Right hindlimb (tissue), 1 donor: ENCODE results near the gene ERMAP.
"Not testable (repeated sequence)": the region's sequence is repeated elsewhere in the genome, so short reads cannot be mapped to it uniquely, and the experiment has no call there.

Experiments used
- DNase-seq: peaks from one replicate; pipeline ENCODE4 v3.0.0-alpha.2; 2018

ERMAP gene

GRCh38 chr1:42814815-42815214, 2.1 kb upstream of the ERMAP start:
- not testable (repeated sequence) for DNase-seq

- DNase-seq, result peak; percentile 45
Observed at GRCh38 chr1:42815941-42816584, 859 bp upstream of the ERMAP start.

DNA sequence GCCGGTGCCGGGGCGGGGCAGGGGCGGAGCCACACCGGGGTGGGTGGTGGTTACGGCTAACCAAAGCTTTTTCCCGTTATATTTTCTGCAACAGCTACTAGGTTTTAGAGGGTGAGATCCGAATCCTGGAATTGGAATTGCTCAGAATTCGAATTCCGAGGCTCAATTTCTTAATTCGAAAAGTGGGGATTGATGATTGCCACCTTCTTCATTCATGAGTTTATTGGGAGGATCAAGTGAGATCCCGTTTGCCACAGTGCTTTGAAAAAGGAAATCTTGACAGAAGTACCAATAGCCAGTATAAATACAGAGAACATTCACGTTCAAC, 482 bp downstream of the ERMAP start:
- no peak for DNase-seq

DNA sequence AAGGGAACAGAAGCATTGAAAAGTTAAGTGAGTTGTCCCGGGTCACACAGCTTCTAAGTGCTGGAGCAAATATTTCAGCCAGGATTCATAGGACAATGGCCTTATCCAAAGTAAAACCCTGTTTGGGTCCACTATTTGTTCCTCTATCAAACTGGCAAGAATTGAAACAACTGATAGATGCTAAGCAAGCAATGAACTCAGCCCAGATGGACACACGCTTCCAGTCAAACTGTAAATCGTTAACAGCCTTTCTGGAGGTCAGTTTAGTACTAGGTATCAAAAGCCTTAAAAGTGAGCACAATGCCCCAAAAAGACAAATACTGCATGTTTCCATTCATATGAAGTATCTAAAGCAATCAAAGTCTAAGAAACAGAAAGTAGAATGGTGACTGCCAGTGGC, 1.1 kb downstream of the ERMAP start:
- DNase-seq, result no peak

DNA sequence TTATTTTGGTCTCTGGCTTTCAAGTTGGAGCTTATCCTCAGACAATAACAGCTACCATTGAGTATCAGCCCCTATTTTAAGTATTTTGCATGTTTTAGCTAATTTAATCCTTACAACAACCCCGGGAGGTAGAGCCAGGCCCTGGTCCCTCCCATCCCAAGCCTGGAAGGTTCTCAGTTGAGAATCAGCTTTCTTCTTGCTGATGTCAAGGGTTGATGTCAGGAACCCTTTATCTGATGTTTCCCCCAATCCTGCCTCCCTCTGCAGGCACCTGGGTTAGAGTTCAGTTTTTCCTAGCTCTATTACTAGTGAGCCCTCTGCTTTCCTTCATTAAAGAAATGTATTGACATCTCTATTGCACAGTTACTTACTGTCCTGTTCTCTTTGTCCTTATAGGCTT, 3.9 kb downstream of the ERMAP start:
- DNase-seq, result no peak

DNA sequence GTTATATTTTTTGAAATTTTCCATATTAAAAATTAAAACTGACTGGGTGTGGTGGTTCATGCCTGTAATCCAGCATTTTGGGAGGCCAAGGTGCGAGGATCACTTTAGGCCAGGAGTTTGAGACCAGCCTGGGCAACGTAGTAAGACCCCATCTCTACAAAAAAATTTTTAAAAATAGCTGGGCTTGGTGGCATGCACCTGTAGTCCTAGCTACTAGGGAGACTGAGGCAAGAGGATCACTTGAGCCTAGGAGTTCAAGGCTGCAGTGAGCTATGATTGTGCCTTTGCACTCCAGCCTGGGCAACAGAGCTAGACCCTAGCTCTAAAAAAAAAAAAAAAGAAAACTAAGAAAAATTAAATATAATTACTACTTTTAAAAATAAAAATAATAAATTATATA, 4.8 kb downstream of the ERMAP start:
- DNase-seq, result no peak

- no peak for DNase-seq
Observed at GRCh38 chr1:42822800-42823392, 6.0 kb downstream of the ERMAP start.

GRCh38 chr1:42824481-42825035, 7.6 kb downstream of the ERMAP start:
- no peak for DNase-seq

GRCh38 chr1:42825036-42825851, 8.3 kb downstream of the ERMAP start:
- DNase-seq, result no peak

GRCh38 chr1:42830631-42831030, 13.7 kb downstream of the ERMAP start:
- DNase-seq, result no peak

DNA sequence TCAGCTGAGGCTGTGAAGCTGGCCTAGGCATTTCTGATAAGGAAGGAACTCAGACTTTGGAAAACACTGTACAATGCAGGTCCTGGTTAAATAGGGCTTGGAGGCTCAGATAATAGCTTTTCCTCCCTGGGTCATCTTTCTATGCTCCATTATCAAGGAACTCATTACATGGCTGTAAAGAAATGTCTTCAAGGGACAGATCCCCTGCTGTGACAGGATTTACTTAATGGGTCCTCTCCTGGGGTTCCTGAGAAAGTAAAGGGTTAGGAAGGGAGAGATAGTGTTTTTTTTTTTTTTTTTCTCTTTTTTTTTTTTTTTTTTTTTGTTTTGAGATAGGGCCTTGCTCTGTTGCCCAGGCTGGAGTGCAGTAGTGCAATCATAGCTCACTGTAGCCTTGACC, 14.4 kb downstream of the ERMAP start:
- no peak for DNase-seq

DNA sequence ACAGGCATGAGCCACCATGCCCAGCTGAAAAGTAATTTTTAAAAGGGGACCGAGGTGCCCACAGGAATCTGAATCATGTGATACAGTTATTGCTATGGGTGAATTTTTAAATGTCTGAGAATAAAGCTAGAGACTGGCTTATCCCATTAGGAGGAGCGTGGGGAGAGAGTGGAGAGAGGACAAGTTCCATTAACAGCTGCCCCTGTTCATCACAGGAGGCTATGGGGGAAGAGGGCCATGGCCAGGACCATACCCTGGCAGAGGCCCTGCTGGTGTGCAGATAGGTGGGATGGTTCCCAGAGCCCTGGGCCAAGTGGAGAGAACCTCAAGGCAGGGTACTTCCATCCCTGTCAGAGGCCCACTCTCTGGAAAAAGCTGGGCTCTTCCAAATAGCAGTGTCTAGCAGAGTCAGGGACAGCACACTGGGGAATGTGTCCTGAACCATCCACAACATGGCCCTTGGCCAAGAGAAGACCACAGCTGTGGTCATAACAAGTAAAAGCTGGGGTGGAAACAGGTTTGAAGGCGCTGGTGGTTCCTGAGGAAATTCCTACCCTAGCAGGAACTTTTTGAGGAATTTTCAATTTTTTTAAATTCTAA, 15.8 kb downstream of the ERMAP start:
- DNase-seq, result peak; percentile 57

DNA sequence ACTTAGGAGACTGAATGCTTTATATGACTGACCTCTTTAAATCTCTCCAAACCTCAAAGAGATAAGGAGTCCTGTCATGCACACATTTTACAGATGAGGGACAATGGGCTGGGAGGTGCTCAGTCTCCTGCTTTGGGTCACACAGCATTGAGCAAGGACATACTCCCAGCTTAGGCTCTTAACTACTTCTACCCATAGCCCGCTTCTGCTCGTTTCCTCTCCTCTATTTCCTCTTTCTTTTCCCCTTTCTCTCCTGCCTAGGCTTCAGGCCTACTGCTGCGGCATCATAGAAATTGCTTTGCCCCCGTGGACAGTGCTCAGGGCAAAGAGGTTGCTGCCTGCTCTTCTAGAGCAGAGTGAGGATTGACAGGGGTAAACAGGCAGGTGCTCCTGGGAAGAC, 17.1 kb downstream of the ERMAP start:
- DNase-seq, result no peak

GRCh38 chr1:42834803-42835202, 17.9 kb downstream of the ERMAP start:
- DNase-seq, result no peak

- no peak for DNase-seq
Observed at GRCh38 chr1:42835422-42835821, 18.5 kb downstream of the ERMAP start.

DNA sequence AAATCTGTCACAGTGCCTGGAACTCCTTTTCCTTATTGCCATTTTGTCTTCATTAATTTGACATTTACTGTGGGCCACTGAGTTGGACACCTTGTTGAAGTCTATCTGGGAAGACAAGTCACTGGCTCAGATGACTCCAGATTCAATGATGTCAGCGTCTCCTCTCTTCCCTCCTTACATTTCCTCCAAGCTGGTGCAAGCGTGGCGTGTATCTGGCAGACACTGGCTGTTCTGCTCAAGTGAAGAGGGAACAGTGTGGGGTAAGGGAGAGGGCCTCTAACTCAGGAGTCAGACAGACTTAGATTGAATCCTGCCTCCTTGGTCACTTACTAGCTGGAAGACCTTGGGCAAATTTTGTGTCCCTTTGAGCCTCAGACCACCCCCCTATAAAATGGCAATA, 20.8 kb downstream of the ERMAP start:
- DNase-seq, result no peak

GRCh38 chr1:42838482-42839190, 21.7 kb downstream of the ERMAP start:
- no peak for DNase-seq

DNA sequence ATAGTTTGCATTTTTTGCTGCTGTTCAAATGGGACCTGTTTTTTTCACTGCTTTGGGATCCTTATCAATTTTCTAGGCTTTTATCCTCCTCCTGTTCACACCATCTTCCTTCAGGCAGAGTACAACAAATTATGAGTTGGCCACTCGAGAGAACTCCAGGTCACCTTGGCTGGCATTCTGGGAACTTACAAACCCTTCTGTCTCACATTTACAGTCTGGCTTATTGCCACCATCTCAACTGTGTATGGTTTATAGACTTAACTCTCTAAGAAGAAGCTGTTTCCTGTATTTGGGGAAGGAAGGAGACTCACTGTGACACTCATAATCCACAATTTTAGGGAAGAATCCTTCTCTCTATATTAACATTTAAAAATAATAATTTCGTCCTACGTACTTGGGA, 24.1 kb downstream of the ERMAP start:
- DNase-seq, result no peak

- no peak for DNase-seq
Observed at GRCh38 chr1:42841440-42842147, 24.7 kb downstream of the ERMAP start.

GRCh38 chr1:42844592-42845140, 27.7 kb downstream of the ERMAP start:
- no peak for DNase-seq

DNA sequence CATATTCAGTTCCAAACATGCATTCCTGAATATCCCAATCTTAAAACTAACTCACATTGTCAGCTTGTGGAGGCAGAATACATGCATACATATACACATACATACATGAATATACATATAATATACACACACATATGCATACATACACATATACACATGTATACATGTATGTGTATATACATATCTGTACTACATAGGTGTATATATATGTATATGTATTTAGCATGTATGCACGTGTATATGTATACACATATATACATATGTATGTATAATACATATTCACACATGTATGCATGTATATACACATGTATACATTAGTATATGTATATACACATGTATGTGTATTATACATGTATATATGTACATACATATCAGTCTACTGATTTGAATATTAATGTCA, 28.3 kb downstream of the ERMAP start:
- no peak for DNase-seq

GRCh38 chr1:42845866-42846256, 28.9 kb downstream of the ERMAP start:
- DNase-seq, result no peak
